ENCODE results near the gene AGPAT1.

GRCh38 chr6:32156891-32157290 is 19.0 kb downstream of the AGPAT1 start:
- no peak for TF ChIP-seq EZH2 (IDR thresholded peaks at IDR 0.05; ENCODE audit: insufficient read depth, poor library complexity, severe bottlenecking)
- TF ChIP-seq EZH2phosphoT487 (IDR thresholded peaks at IDR 0.05; ENCODE audit: insufficient read depth, low read depth) = no peak

Data from GM23248 (cell line).